ENCODE results near the gene MARCHF2.

MARCHF2 gene

DNA sequence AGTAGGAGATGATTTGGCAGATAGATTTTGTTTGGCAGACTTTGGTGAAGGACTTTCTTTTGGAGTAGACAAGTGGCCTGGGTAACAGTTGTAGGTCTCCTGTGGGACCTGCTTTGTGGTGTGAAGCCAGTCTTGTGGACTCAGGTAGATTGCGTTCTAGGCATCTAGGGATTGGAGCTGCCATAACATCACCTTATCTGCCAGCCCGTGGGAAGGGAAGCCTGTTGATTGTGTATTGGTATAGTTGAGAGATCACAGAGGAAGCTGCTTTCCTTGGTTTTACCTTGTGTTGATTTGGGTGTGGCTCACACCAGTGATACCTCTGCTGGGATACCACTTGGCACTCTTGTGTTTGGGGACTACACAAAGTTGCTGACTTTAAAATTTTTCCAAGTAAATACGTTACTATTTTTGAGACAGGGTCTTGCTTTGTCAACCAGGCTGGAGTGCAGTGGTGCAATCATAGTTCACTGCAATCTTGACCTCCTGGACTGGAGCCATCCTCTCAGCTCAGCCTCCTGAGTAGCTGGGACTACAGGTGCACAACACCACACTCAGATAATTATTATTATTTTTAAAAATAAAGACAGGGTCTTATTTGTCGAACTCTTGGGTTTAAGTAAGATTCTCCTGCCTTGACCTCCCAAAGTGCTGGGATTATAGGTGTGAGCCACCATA is 39.5 kb downstream of the MARCHF2 start:
- Histone ChIP-seq H2AFZ (ENCODE audit: low read depth, low read length, severe bottlenecking) (no peak overlapping the region), H3K9ac (ENCODE audit: low read length) (no peak overlapping the region), H4K20me1 (ENCODE audit: low read depth, low read length) (peaks cover 54% of the 10 kb centered on the region), H3K27me3 (ENCODE audit: low read length) (no peaks in the 10 kb centered on the region), H3K79me2 (ENCODE audit: insufficient read depth, low read length) (peaks cover 99% of the 10 kb centered on the region), H3K4me2 (ENCODE audit: low read depth, low read length, poor library complexity, severe bottlenecking) (no peak overlapping the region), H3K4me3 (ENCODE audit: insufficient read depth, low read length, poor library complexity, severe bottlenecking) (no peak overlapping the region), H3K27ac (ENCODE audit: low read depth, low read length) (no peak overlapping the region), H3F3A (ENCODE audit: insufficient read depth) (peaks cover 8% of the 10 kb centered on the region; the same call in 1 of the 2 replicates), H3K36me3 (ENCODE audit: low read length) (peaks cover 17% of the 10 kb centered on the region), H3K9me2 (replicated peaks; ENCODE audit: insufficient read depth, low read length) (no peaks in the 10 kb centered on the region), H3K9me3 (ENCODE audit: insufficient read depth, low read length) (no peaks in the 10 kb centered on the region)
- TF ChIP-seq EZH2phosphoT487 (conservative IDR thresholded peaks at IDR 0.05; ENCODE audit: low read length) = no peak
- TF ChIP-seq, protein P1, sequence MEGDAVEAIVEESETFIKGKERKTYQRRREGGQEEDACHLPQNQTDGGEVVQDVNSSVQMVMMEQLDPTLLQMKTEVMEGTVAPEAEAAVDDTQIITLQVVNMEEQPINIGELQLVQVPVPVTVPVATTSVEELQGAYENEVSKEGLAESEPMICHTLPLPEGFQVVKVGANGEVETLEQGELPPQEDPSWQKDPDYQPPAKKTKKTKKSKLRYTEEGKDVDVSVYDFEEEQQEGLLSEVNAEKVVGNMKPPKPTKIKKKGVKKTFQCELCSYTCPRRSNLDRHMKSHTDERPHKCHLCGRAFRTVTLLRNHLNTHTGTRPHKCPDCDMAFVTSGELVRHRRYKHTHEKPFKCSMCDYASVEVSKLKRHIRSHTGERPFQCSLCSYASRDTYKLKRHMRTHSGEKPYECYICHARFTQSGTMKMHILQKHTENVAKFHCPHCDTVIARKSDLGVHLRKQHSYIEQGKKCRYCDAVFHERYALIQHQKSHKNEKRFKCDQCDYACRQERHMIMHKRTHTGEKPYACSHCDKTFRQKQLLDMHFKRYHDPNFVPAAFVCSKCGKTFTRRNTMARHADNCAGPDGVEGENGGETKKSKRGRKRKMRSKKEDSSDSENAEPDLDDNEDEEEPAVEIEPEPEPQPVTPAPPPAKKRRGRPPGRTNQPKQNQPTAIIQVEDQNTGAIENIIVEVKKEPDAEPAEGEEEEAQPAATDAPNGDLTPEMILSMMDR (IDR thresholded peaks at IDR 0.05; ENCODE audit: insufficient read depth, low read length, poor library complexity, severe bottlenecking) = no peak

DNA sequence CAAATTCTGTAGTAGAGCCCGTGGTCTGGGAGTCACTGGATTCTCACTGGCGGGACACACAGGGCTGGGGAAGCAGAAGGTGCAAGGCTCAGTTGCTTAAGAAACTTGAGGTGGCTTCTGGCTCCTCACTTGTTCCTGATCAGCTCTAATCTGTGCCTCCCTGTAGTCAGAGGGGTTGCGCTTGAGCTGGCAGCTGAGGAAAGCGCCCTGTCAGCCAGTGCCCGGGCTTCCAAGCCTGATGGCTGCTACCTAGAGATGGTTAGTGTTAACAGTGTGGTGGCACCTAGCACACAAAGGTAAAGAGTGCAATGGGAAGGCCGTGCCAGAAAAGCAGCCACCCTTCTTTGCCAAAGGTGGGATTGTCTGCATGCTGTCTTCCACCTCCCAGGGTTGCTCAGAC is 40.5 kb downstream of the MARCHF2 start:
- no peak overlapping the region for H3K4me3 ChIP-seq (ENCODE audit: insufficient read depth, low read length, poor library complexity, severe bottlenecking)
- no peak overlapping the region for H3K27ac ChIP-seq (ENCODE audit: low read depth, low read length)
- no peak for TF ChIP-seq EZH2phosphoT487 (conservative IDR thresholded peaks at IDR 0.05; ENCODE audit: low read length)
- TF ChIP-seq, protein P1 (IDR thresholded peaks at IDR 0.05; ENCODE audit: insufficient read depth, low read length, poor library complexity, severe bottlenecking) = no peak
- peaks cover 23% of the 10 kb centered on the region for H3K36me3 ChIP-seq (ENCODE audit: low read length)
- H3K9ac ChIP-seq (ENCODE audit: low read length) = no peak overlapping the region
- no peaks in the 10 kb centered on the region for H3K27me3 ChIP-seq (ENCODE audit: low read length)
- peaks cover 99% of the 10 kb centered on the region for H3K79me2 ChIP-seq (ENCODE audit: insufficient read depth, low read length)
- H2AFZ ChIP-seq (ENCODE audit: low read depth, low read length, severe bottlenecking) = no peak overlapping the region
- no peaks in the 10 kb centered on the region for H3K9me2 ChIP-seq (replicated peaks; ENCODE audit: insufficient read depth, low read length)
- no peaks in the 10 kb centered on the region for H3K9me3 ChIP-seq (ENCODE audit: insufficient read depth, low read length)
- peaks cover 60% of the 10 kb centered on the region for H4K20me1 ChIP-seq (ENCODE audit: low read depth, low read length)
- peaks cover 7% of the 10 kb centered on the region; the same call in 1 of the 2 replicates for H3F3A ChIP-seq (ENCODE audit: insufficient read depth)
- no peak overlapping the region for H3K4me2 ChIP-seq (ENCODE audit: low read depth, low read length, poor library complexity, severe bottlenecking)

DNA sequence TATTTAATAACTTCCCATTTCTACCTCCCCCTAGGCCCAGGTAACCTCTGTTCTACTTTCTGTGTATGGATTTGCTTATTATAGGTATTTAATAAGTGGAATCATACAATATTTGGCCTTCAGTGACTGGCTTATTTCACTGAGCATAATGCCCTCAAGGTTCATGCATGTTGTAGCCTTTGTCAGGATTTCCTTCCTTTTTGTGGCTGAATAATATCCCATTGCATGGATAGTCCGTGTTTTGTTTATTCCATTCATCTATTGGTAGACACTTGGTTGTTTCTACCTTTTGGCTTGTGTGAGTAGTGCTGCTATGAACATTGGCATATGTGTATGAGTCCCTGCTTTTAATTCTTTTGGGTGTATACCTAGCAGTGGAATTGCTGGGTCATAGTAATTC is 41.1 kb downstream of the MARCHF2 start:
- Histone ChIP-seq H3K4me3 (ENCODE audit: insufficient read depth, low read length, poor library complexity, severe bottlenecking) (no peak overlapping the region), H3F3A (ENCODE audit: insufficient read depth) (0 out of 2 replicates have a peak, but pooled peaks cover under 1% of the 10 kb centered on the region), H4K20me1 (ENCODE audit: low read depth, low read length) (peaks cover 58% of the 10 kb centered on the region), H3K36me3 (ENCODE audit: low read length) (peaks cover 23% of the 10 kb centered on the region), H3K27me3 (ENCODE audit: low read length) (no peaks in the 10 kb centered on the region), H3K27ac (ENCODE audit: low read depth, low read length) (no peak overlapping the region), H2AFZ (ENCODE audit: low read depth, low read length, severe bottlenecking) (no peak overlapping the region), H3K9ac (ENCODE audit: low read length) (no peak overlapping the region), H3K9me3 (ENCODE audit: insufficient read depth, low read length) (no peaks in the 10 kb centered on the region), H3K79me2 (ENCODE audit: insufficient read depth, low read length) (peaks cover 99% of the 10 kb centered on the region), H3K4me2 (ENCODE audit: low read depth, low read length, poor library complexity, severe bottlenecking) (no peak overlapping the region), H3K9me2 (replicated peaks; ENCODE audit: insufficient read depth, low read length) (no peaks in the 10 kb centered on the region)
- TF ChIP-seq EZH2phosphoT487 (conservative IDR thresholded peaks at IDR 0.05; ENCODE audit: low read length) = no peak
- TF ChIP-seq, protein P1 (IDR thresholded peaks at IDR 0.05; ENCODE audit: insufficient read depth, low read length, poor library complexity, severe bottlenecking) = no peak
